GM23338 (cell line): Measurements from ENCODE around the gene MRPS7. TPM values are rescaled to one million over a fixed set of nuclear protein-coding genes. Genes with fewer than 3 reads are reported as not detected.

Experiments used
- ATAC-seq: fragments of 200-7000 bp; cut with Tn5 transposase; 3 replicates; pipeline ENCODE4 v1.9.1; 2020
- DNase-seq: peaks from one replicate; pipeline ENCODE4 v3.0.0-alpha.2; 2015; ENCODE audit warnings: low spot score
- H2AFZ ChIP-seq: fragments of 200-600 bp; sonication (generic); 2 replicates; pipeline ENCODE4 v1.8.0; 2016; ENCODE audit warnings: antibody characterized with exemption, mild to moderate bottlenecking, moderate library complexity
- H3F3A ChIP-seq: fragments of 200-600 bp; sonication (generic); replicated peaks from 2 replicates; pipeline ENCODE4 v1.8.0; 2017; ENCODE audit warnings: antibody characterized with exemption, mixed run types, low read depth
- H3K27ac ChIP-seq: fragments of 200-600 bp; sonication (generic); 2 replicates; pipeline ENCODE4 v1.6.1; 2016; ENCODE audit warnings: low read depth
- H3K27me3 ChIP-seq: fragments of 200-600 bp; sonication (generic); 2 replicates; pipeline ENCODE4 v1.8.0; 2016; ENCODE audit warnings: mild to moderate bottlenecking, mixed run types, moderate library complexity; ENCODE audit not compliant: insufficient read depth
- H3K36me3 ChIP-seq: fragments of 200-600 bp; sonication (generic); 2 replicates; pipeline ENCODE4 v1.8.0; 2016; ENCODE audit warnings: mild to moderate bottlenecking; ENCODE audit not compliant: insufficient read depth
- H3K4me1 ChIP-seq: fragments of 200-600 bp; sonication (generic); 2 replicates; pipeline ENCODE4 v1.8.0; 2016; ENCODE audit warnings: mild to moderate bottlenecking, moderate library complexity; ENCODE audit not compliant: insufficient read depth
- H3K4me2 ChIP-seq: fragments of 200-600 bp; sonication (generic); 2 replicates; pipeline ENCODE4 v1.7.1; 2017; ENCODE audit warnings: mixed run types
- H3K4me3 ChIP-seq: fragments of 200-600 bp; sonication (generic); 2 replicates; pipeline ENCODE4 v1.6.1; 2016; ENCODE audit warnings: mixed run types
- H3K79me2 ChIP-seq: fragments of 200-600 bp; sonication (generic); replicated peaks from 2 replicates; pipeline ENCODE4 v1.8.0; 2017; ENCODE audit warnings: mild to moderate bottlenecking; ENCODE audit not compliant: insufficient read depth
- H3K9me2 ChIP-seq: fragments of 200-600 bp; sonication (generic); 2 replicates; pipeline ENCODE4 v1.8.0; 2017; ENCODE audit not compliant: insufficient read depth
- H4K20me1 ChIP-seq: fragments of 200-600 bp; sonication (generic); replicated peaks from 2 replicates; pipeline ENCODE4 v1.8.0; 2017; ENCODE audit warnings: mild to moderate bottlenecking; ENCODE audit not compliant: insufficient read depth
- H3K27ac Mint-ChIP-seq: 2 replicates; pipeline ENCODE4 v1.8.0; 2020; ENCODE audit warnings: inconsistent platforms, mild to moderate bottlenecking, moderate library complexity, mixed read lengths
- H3K27me3 Mint-ChIP-seq: 3 replicates; pipeline ENCODE4 v1.8.0; 2022; ENCODE audit warnings: low read depth, mild to moderate bottlenecking, moderate library complexity, mixed read lengths, inconsistent platforms; ENCODE audit not compliant: insufficient read depth, poor library complexity
- H3K36me3 Mint-ChIP-seq: 3 replicates; pipeline ENCODE4 v1.8.0; 2021; ENCODE audit warnings: low read depth, mild to moderate bottlenecking, inconsistent platforms, moderate library complexity, mixed read lengths
- H3K4me1 Mint-ChIP-seq: 3 replicates; pipeline ENCODE4 v1.8.0; 2020; ENCODE audit warnings: mild to moderate bottlenecking, inconsistent platforms, mixed read lengths
- H3K4me3 Mint-ChIP-seq: 3 replicates; pipeline ENCODE4 v1.8.0; 2021; ENCODE audit warnings: moderate library complexity, mild to moderate bottlenecking, inconsistent platforms, mixed read lengths
- H3K9me3 Mint-ChIP-seq: 3 replicates; pipeline ENCODE4 v1.8.0; 2020; ENCODE audit warnings: moderate library complexity, mild to moderate bottlenecking, inconsistent platforms, mixed read lengths
- CREB1 ChIP-seq: fragments of 250-450 bp; sonication (Bioruptor Pico); IDR thresholded peaks from 2 replicates; pipeline ENCODE4 v1.5.0; 2020; ENCODE audit warnings: low read depth, mild to moderate bottlenecking, moderate library complexity
- CTCF ChIP-seq, 2 experiments: fragments of 200-600 bp in 1 of 2; sonication (generic) in 1 of 2; conservative IDR thresholded peaks; 2 replicates each; pipeline versions ENCODE4 v1.5.1 to v1.6.1; 2016 to 2017; ENCODE audit warnings: antibody characterized with exemption in 2 of 2, low read depth in 2 of 2, mild to moderate bottlenecking in 2 of 2, moderate library complexity in 1 of 2
- ETS1 ChIP-seq: IDR thresholded peaks from 2 replicates; pipeline ENCODE4 v1.6.1; 2016; ENCODE audit warnings: antibody characterized with exemption
- EZH2 ChIP-seq: fragments of 200-600 bp; sonication (generic); IDR thresholded peaks from one replicate; pipeline ENCODE4 v1.8.0; 2017; ENCODE audit warnings: antibody characterized with exemption, mild to moderate bottlenecking, low read depth; ENCODE audit not compliant: unreplicated experiment
- EZH2phosphoT487 ChIP-seq: fragments of 200-600 bp; sonication (generic); IDR thresholded peaks from one replicate; pipeline ENCODE4 v1.8.1; 2018; ENCODE audit warnings: antibody characterized with exemption; ENCODE audit not compliant: unreplicated experiment
- JUNB ChIP-seq: IDR thresholded peaks from one replicate; pipeline ENCODE4 v1.6.1; 2016; ENCODE audit warnings: antibody characterized with exemption; ENCODE audit not compliant: unreplicated experiment
- POLR2AphosphoS5 ChIP-seq: IDR thresholded peaks from 2 replicates; pipeline ENCODE4 v1.6.1; 2016; ENCODE audit warnings: antibody characterized with exemption, low read depth
- REST ChIP-seq: IDR thresholded peaks from one replicate; pipeline ENCODE4 v1.6.1; 2018; ENCODE audit warnings: antibody characterized with exemption; ENCODE audit not compliant: unreplicated experiment
- ZNF114 ChIP-seq: fragments of 250-450 bp; sonication (Bioruptor Pico); IDR thresholded peaks from 2 replicates; pipeline ENCODE4 v1.5.0; 2020; ENCODE audit warnings: mild to moderate bottlenecking, moderate library complexity
- ZNF462 ChIP-seq: fragments of 250-450 bp; sonication (Bioruptor Pico); IDR thresholded peaks from 2 replicates; pipeline ENCODE4 v1.5.0; 2020; ENCODE audit warnings: mild to moderate bottlenecking, moderate library complexity
- polyA plus RNA-seq: library from polyadenylated mRNA; unstranded; fragments of >200 nt; fragmentation: Nextera tagmentation; extraction: Ambion mirVana; gene quantifications from 2 replicates; pipeline ENCODE4 v1.2.1, GENCODE V29; 2016
- total RNA-seq: library from RNA; depleted of rRNA; stranded (reverse); fragments of >200 nt; shearing (Covaris generic); gene quantifications from 2 replicates; pipeline ENCODE4 v1.2.3, GENCODE V29; 2014

Gene MRPS7
- total and polyA plus RNA-seq, 2 experiments from 2014 or later = 60.6 to 114 TPM

GRCh38 chr17:75227729-75228128, 34.0 kb upstream of the MRPS7 start:
- H2AFZ ChIP-seq = no peak overlapping the region
- no peak overlapping the region for H3K27ac ChIP-seq
- H3K4me3 Mint-ChIP-seq = no peak overlapping the region
- H3K27me3 ChIP-seq = no peaks in the 10 kb centered on the region
- peaks cover 3% of the 10 kb centered on the region for H4K20me1 ChIP-seq
- no peaks in the 10 kb centered on the region for H3K79me2 ChIP-seq
- TF ChIP-seq ZNF114 (no peak), EZH2phosphoT487 (no peak), POLR2AphosphoS5 (no peak), CREB1 (CRISPR knock-in tag) (no peak), CTCF (conservative IDR thresholded peaks at IDR 0.05; ENCODE audit: low read depth in 2 of 2) (no peak), EZH2 (no peak), REST (no peak), JUNB (no peak), ZNF462 (CRISPR knock-in tag) (no peak), ETS1 (no peak)
- H3K9me2 ChIP-seq = no peaks in the 10 kb centered on the region
- H3K36me3 ChIP-seq = peaks cover 29% of the 10 kb centered on the region
- H3F3A ChIP-seq = peaks cover 13% of the 10 kb centered on the region; the same call in 1 of the 2 replicates
- H3K27ac Mint-ChIP-seq = no peak overlapping the region
- no peaks in the 10 kb centered on the region for H3K4me1 ChIP-seq
- ATAC-seq = no peak
- DNase-seq = no peak
- peaks cover 3% of the 10 kb centered on the region for H3K27me3 Mint-ChIP-seq
- H3K4me3 ChIP-seq = no peak overlapping the region
- no peaks in the 10 kb centered on the region for H3K4me1 Mint-ChIP-seq
- H3K36me3 Mint-ChIP-seq = peaks cover 80% of the 10 kb centered on the region
- H3K4me2 ChIP-seq = no peak overlapping the region
- no peaks in the 10 kb centered on the region for H3K9me3 Mint-ChIP-seq
